ENCODE data around the gene USP4.
"Not testable (repeated sequence)": the region's sequence is repeated elsewhere in the genome, so short reads cannot be mapped to it uniquely, and the experiment has no call there.

GRCh38 chr3:49328350-49328749 is 11.5 kb downstream of the USP4 start:
- not testable (repeated sequence) for TF ChIP-seq CTCF, POLR2A (IDR thresholded peaks at IDR 0.05)

All from esophagus squamous epithelium (tissue), 4 donors.